Spleen (tissue), 11 donors: Measurements from ENCODE around the gene SLC47A2. TPM values are rescaled to one million over a fixed set of nuclear protein-coding genes. Genes with fewer than 3 reads are reported as not detected.

Experiments
- DNase-seq: peaks from one replicate; pipeline ENCODE4 v3.0.0-alpha.2; 2020
- H3K27ac ChIP-seq, 8 donors: fragments of 200-600 bp; sonication (generic) in 7 of 8; 1 replicate in 4 of 8; 2 replicates in 4 of 8; pipeline versions ENCODE4 v1.5.0 to v1.8.0; 2016 to 2021; ENCODE audit warnings: inconsistent platforms in 4 of 8, mild to moderate bottlenecking in 4 of 8, moderate library complexity in 1 of 8
- H3K27me3 ChIP-seq, 7 donors: fragments of 200-600 bp; sonication (generic) in 6 of 7; replicated peaks in 1 of 7; 1 replicate in 4 of 7; 2 replicates in 3 of 7; pipeline versions ENCODE4 v1.5.0 to v1.8.0; 2016 to 2021; ENCODE audit warnings: inconsistent platforms in 3 of 7, mild to moderate bottlenecking in 1 of 7
- H3K36me3 ChIP-seq, 6 donors: fragments of 200-600 bp; sonication (generic) in 5 of 6; 1 replicate in 4 of 6; 2 replicates in 2 of 6; pipeline versions ENCODE4 v1.5.0 to v1.8.0; 2016 to 2021; ENCODE audit warnings: inconsistent platforms in 2 of 6
- H3K4me1 ChIP-seq, 6 donors: fragments of 200-600 bp; sonication (generic) in 5 of 6; 1 replicate in 3 of 6; 2 replicates in 3 of 6; pipeline versions ENCODE4 v1.5.0 to v1.8.0; 2016 to 2021; ENCODE audit warnings: inconsistent platforms in 3 of 6
- H3K4me3 ChIP-seq, 8 donors: fragments of 200-600 bp; sonication (generic) in 7 of 8; 1 replicate in 4 of 8; 2 replicates in 4 of 8; pipeline versions ENCODE4 v1.5.0 to v1.8.0; 2016 to 2021; ENCODE audit warnings: inconsistent platforms in 4 of 8, mild to moderate bottlenecking in 4 of 8, moderate library complexity in 2 of 8
- H3K9me3 ChIP-seq, 8 donors: fragments of 200-600 bp; sonication (generic) in 7 of 8; 1 replicate in 4 of 8; 2 replicates in 4 of 8; pipeline versions ENCODE4 v1.5.0 to v1.8.0; 2016 to 2021; ENCODE audit warnings: inconsistent platforms in 4 of 8
- POLR2A ChIP-seq, 3 donors: fragments of 450-650 bp; IDR thresholded peaks; one replicate each; pipeline ENCODE4 v1.5.1; 2017; ENCODE audit warnings: antibody characterized with exemption in 3 of 3, mild to moderate bottlenecking in 1 of 3
- POLR2AphosphoS5 ChIP-seq, 3 donors: sonication (generic); formaldehyde crosslinking; IDR thresholded peaks; one replicate each; pipeline ENCODE4 v1.5.1; 2017; ENCODE audit warnings: antibody characterized with exemption in 3 of 3
- WGBS, 5 donors: extraction: QIAGEN DNeasy Blood & Tissue Kit in 3 of 5; methylation state at CpG; one replicate each; pipeline versions ENCODE4 v1.1.5 to v1.1.7; 2013 to 2018; 5-methylcytosine and 5-hydroxymethylcytosine counted together
- intact Hi-C: fragments of 100-400 bp; cut with DNase I; formaldehyde crosslinking; loops from one replicate; pipeline ENCODE4 v1.15.0; 2023; ENCODE audit warnings: low total_unique reads
- polyA plus RNA-seq, 3 donors: library from polyadenylated mRNA; stranded (reverse); fragments of 200-250 nt; gene quantifications; one replicate each; pipeline ENCODE4 v1.2.1, GENCODE V29; 2013
- total RNA-seq, 7 donors: library from RNA; depleted of rRNA in 3 of 7; stranded (reverse); fragments of >200 nt in 3 of 7; fragmentation: NEBNext Ultra II Directional in 4 of 7; extraction: Animal tissue kit (Norgen Biotek cat#: 25700) in 4 of 7; gene quantifications; one replicate each; pipeline versions ENCODE4 v1.1.0 to v1.2.1, GENCODE V29; 2016 to 2021
- TF ChIP-seq, protein P1 (sequence below), 11 experiments: fragments of 200-600 bp in 7 of 11; fragments of 450-650 bp in 4 of 11; sonication (generic) in 4 of 11; IDR thresholded peaks in 8 of 11; conservative IDR thresholded peaks in 3 of 11; 1 replicate in 7 of 11; 2 replicates in 4 of 11; pipeline versions ENCODE4 v1.4.0 to v1.8.0; 2016 to 2021; ENCODE audit warnings: antibody characterized with exemption in 11 of 11, inconsistent platforms in 4 of 11, mild to moderate bottlenecking in 1 of 11
- donor health status: healthy with polysubstance abuse.
- donor health status: DM: no; HTN: no; CAD: no; lungs with moderate emphysema.
- donor health status: DM: no; HTN: no; CAD: no.
- donor health status: Bipolar disorder and iron deficiency.
- donor health status: healthy.
- donor health status: DM: no; HTN: no; CAD: no.
- donor health status: DM: yes; HTN: yes; CAD: no.

The SLC47A2 gene
- total and polyA plus RNA-seq, 10 donors, result 0.03 TPM; not detected in 9

DNA sequence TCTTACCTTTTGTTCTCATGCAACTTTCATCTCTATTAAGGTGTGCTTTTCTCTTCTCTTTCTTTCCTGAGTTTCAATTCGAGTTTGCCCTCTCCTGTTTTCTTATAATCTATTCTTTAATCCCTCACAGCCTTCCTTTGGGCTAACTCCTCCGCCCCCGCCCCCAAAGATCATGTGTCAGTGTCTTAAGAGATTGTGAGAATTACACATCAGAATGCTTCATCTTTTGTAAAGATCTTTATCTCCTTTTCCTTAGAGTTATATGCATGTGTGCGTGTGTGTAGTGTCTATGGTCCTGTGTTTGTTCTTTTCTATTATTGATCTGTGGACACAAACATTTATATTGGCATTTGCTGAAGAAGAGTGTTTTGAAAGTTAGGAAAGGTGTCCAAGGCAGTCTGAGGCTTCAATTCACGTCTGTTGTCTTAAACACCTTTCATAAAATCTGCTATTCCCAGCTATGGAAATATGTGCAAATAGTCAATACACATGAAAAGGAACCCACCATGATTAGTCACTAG lies 74.0 kb downstream of the SLC47A2 start:
- TF ChIP-seq POLR2AphosphoS5 (IDR thresholded peaks at IDR 0.05), result no peak
- TF ChIP-seq POLR2A (IDR thresholded peaks at IDR 0.05), result no peak
- TF ChIP-seq, protein P1, sequence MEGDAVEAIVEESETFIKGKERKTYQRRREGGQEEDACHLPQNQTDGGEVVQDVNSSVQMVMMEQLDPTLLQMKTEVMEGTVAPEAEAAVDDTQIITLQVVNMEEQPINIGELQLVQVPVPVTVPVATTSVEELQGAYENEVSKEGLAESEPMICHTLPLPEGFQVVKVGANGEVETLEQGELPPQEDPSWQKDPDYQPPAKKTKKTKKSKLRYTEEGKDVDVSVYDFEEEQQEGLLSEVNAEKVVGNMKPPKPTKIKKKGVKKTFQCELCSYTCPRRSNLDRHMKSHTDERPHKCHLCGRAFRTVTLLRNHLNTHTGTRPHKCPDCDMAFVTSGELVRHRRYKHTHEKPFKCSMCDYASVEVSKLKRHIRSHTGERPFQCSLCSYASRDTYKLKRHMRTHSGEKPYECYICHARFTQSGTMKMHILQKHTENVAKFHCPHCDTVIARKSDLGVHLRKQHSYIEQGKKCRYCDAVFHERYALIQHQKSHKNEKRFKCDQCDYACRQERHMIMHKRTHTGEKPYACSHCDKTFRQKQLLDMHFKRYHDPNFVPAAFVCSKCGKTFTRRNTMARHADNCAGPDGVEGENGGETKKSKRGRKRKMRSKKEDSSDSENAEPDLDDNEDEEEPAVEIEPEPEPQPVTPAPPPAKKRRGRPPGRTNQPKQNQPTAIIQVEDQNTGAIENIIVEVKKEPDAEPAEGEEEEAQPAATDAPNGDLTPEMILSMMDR (IDR thresholded peaks at IDR 0.05 in 8 of 11, conservative IDR thresholded peaks at IDR 0.05 in 3 of 11), result no peak
- 67 to 77% (median 74%) methylated on average over 5 of the region's 5 CpGs for WGBS, 5 donors
- Histone ChIP-seq H3K9me3 (peaks cover 0 to 12% (median 5%) of the 10 kb centered on the region in 8 donors), H3K4me1 (peaks cover 3 to 20% (median 18%) of the 10 kb centered on the region in 6 donors), H3K27ac (no peak overlapping the region), H3K36me3 (no peaks in the 10 kb centered on the region), H3K4me3 (no peak overlapping the region), H3K27me3 (no peaks in the 10 kb centered on the region)
- DNase-seq, result no peak
- intact Hi-C loops, result loop anchor here (10.0 kb wide), 2 partner anchors 122 to 128 kb away; no protein-coding TSS in a partner anchor

DNA sequence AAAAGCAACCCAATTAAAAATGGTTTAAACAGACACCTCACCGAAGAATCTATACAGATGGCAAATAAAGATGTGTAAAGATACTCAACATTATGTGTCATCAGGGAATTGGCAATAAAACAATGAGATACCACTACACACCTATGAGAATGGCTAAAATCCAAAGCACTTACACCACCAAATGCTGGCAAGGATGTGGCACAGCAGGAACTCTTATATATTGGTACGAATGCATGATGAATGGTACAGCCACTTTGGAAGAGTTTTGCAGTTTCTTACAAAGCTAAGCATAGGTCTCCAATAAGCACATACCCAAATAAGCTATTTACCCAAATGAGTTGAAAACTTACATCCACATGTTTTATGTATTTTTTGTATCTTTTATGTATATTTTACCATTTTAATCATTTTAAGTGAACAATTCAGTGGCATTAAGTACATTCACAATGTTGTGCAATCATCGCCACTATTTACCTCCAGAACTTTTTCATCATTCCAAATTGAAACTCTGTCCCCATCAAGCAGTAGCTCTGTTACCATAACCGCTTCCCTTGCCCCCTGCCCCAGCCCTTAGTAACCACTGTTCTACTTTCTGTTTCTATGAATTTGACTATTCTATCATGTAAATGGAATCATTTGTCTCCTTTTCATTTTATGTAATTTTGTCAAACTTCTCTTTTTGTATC lies 74.6 kb downstream of the SLC47A2 start:
- H3K27ac ChIP-seq, result no peak overlapping the region

DNA sequence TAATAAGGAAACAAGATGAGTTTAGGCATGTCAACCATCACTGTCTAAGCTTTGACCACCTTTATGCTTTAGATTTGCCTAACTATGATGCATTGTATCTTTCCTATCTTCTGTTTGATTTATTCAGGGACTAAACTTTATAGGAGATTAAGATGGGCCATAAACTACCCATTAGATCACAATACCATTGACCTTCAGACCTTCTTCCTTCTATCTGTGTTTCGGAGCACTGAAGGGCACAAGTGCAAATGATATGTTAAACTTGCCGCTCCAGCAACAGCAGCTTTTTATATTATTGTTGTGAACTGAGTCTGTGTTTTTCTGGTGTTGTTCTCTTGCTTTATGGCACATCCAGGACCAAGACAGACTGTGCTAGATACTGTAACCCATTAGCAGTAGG lies 84.5 kb downstream of the SLC47A2 start:
- Histone ChIP-seq H3K4me1 (no peaks in the 10 kb centered on the region), H3K27ac (no peak overlapping the region), H3K27me3 (peaks cover 0 to 5% (median 0%) of the 10 kb centered on the region in 7 donors), H3K4me3 (no peak overlapping the region), H3K9me3 (no peaks in the 10 kb centered on the region), H3K36me3 (no peaks in the 10 kb centered on the region)
- DNase-seq, result no peak
- WGBS, 5 donors, result 84 to 90% (median 89%) methylated on average over 2 of the region's 2 CpGs
- intact Hi-C loops, result no loop called here
- TF ChIP-seq, protein P1 (IDR thresholded peaks at IDR 0.05 in 8 of 11, conservative IDR thresholded peaks at IDR 0.05 in 3 of 11), result no peak
- TF ChIP-seq POLR2AphosphoS5 (IDR thresholded peaks at IDR 0.05) (no peak), POLR2A (IDR thresholded peaks at IDR 0.05) (no peak)

More for the DNA sequence above, 74.6 kb downstream of the SLC47A2 start:
- Histone ChIP-seq H3K27me3 (no peaks in the 10 kb centered on the region), H3K4me3 (no peak overlapping the region), H3K4me1 (peaks cover 0 to 14% (median 12%) of the 10 kb centered on the region in 6 donors), H3K9me3 (peaks cover 0 to 12% (median 5%) of the 10 kb centered on the region in 8 donors), H3K36me3 (no peaks in the 10 kb centered on the region)
- intact Hi-C loops, result loop anchor here (10.0 kb wide), 2 partner anchors 123 to 127 kb away; no protein-coding TSS in a partner anchor
- TF ChIP-seq POLR2A (IDR thresholded peaks at IDR 0.05) (no peak), POLR2AphosphoS5 (IDR thresholded peaks at IDR 0.05) (no peak)
- TF ChIP-seq, protein P1 (IDR thresholded peaks at IDR 0.05 in 8 of 11, conservative IDR thresholded peaks at IDR 0.05 in 3 of 11), result no peak
- WGBS, 5 donors, result 78 to 86% (median 82%) methylated on average over 4 of the region's 4 CpGs
- no peak for DNase-seq

DNA sequence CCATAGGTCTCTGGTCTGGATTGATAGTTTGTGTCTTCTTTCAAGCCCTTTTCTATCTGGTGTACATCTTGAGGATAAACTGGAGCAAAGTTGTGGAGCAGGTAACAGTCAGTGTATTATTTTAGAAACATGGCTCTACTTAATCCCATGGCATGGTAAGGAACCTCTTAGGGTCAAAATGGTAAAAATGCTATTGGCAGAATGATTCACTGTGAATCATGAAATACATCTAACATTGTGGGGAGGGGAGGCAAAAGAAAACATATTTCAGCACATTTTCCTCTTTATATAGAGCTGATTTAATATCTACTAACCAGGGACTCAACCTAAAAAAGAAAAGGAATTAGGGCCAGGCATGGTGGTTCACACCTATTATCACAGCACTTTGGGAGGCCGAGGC lies 85.7 kb downstream of the SLC47A2 start:
- intact Hi-C loops, result no loop called here
- H3K27ac ChIP-seq, result no peak overlapping the region
- H3K36me3 ChIP-seq, result no peaks in the 10 kb centered on the region
- TF ChIP-seq POLR2A (IDR thresholded peaks at IDR 0.05) (no peak), POLR2AphosphoS5 (IDR thresholded peaks at IDR 0.05) (no peak)
- TF ChIP-seq, protein P1 (IDR thresholded peaks at IDR 0.05 in 8 of 11, conservative IDR thresholded peaks at IDR 0.05 in 3 of 11), result no peak
- no peaks in the 10 kb centered on the region for H3K9me3 ChIP-seq
- WGBS, 5 donors, result 85 to 91% (median 88%) methylated on average over 1 of the region's 1 CpG
- H3K4me1 ChIP-seq, result no peaks in the 10 kb centered on the region
- H3K4me3 ChIP-seq, result no peak overlapping the region
- DNase-seq, result no peak
- peaks cover 0 to 5% (median 0%) of the 10 kb centered on the region in 7 donors for H3K27me3 ChIP-seq
